NB4 (cell line): ENCODE results near the gene TTYH1.

Experiments used
- DNase-seq: peaks from one replicate; pipeline ENCODE4 v3.0.0; 2010; ENCODE audit warnings: low read depth
- H3K4me3 ChIP-seq: one replicate; pipeline ENCODE4 v1.5.1; 2011; ENCODE audit warnings: mild to moderate bottlenecking, low read depth, low read length, moderate library complexity
- CTCF ChIP-seq: IDR thresholded peaks from one replicate; pipeline ENCODE4 v1.5.1; 2012; ENCODE audit warnings: low read depth, low read length
- MAX ChIP-seq: IDR thresholded peaks from 2 replicates; pipeline ENCODE4 v1.6.1; 2011; ENCODE audit warnings: low read depth, low read length
- MYC ChIP-seq: IDR thresholded peaks from 2 replicates; pipeline ENCODE4 v1.6.1; 2011; ENCODE audit warnings: low read depth, low read length
- POLR2A ChIP-seq: IDR thresholded peaks from 2 replicates; pipeline ENCODE4 v1.6.1; 2011; ENCODE audit warnings: mild to moderate bottlenecking; ENCODE audit not compliant: insufficient read length; ENCODE audit errors: extremely low read depth

TTYH1 gene

GRCh38 chr19:54435551-54436016 lies 20.3 kb downstream of the TTYH1 start:
- TF ChIP-seq POLR2A (no peak), CTCF (no peak), MYC (no peak), MAX (no peak)
- DNase-seq = no peak
- no peak overlapping the region for H3K4me3 ChIP-seq

GRCh38 chr19:54436031-54436523 lies 20.8 kb downstream of the TTYH1 start:
- no peak for DNase-seq
- H3K4me3 ChIP-seq = no peak overlapping the region
- TF ChIP-seq MYC (no peak), CTCF (no peak), MAX (no peak)

- no peak overlapping the region for H3K4me3 ChIP-seq
- TF ChIP-seq MYC (no peak), MAX (no peak), POLR2A (no peak), CTCF (no peak)
- DNase-seq = no peak
Measured at GRCh38 chr19:54436628-54437252, 21.5 kb downstream of the TTYH1 start.

- no peak overlapping the region for H3K4me3 ChIP-seq
- peak; percentile 55 for DNase-seq
- TF ChIP-seq CTCF (peak; percentile 35), POLR2A (no peak), MYC (peak; percentile 38; the same call in 1 of the 2 replicates), MAX (peak; percentile 58)
Measured at GRCh38 chr19:54439174-54439851, 24.0 kb downstream of the TTYH1 start.

- H3K4me3 ChIP-seq = no peak overlapping the region
- no peak for DNase-seq
- TF ChIP-seq CTCF (no peak), MAX (no peak), MYC (no peak), POLR2A (no peak)
Measured at GRCh38 chr19:54440641-54441040, 25.4 kb downstream of the TTYH1 start.
